HCT116 (cell line): ENCODE data around the gene MTOR. TPM values are rescaled to one million over a fixed set of nuclear protein-coding genes. Genes with fewer than 3 reads are reported as not detected.
"Not testable (repeated sequence)": the region's sequence is repeated elsewhere in the genome, so short reads cannot be mapped to it uniquely, and the experiment has no call there.

Experiments
- ATAC-seq: fragments of 200-7000 bp; cut with Tn5 transposase; 2 replicates; pipeline ENCODE4 v1.9.1; 2020; ENCODE audit warnings: mild to moderate bottlenecking, moderate library complexity
- BruUV-seq: library from RNA; stranded (reverse); fragments of 400-500 nt; replicated peaks from 2 replicates; lab custom pipeline; 2021; lab: Mats Ljungman, UMichigan
- CTCF ChIA-PET: fragments of 300-600 bp; sonication (Branson Sonifier 250); formaldehyde crosslinking; loops from one replicate; lab custom pipeline; 2021; ENCODE audit warnings: antibody characterized with exemption; lab: Charles Lee
- POLR2A ChIA-PET: fragments of 300-600, 350-600 bp; sonication (Branson Sonifier 250); formaldehyde crosslinking; loops from one replicate; lab custom pipeline; 2021; ENCODE audit warnings: antibody characterized with exemption; lab: Charles Lee
- RAD21 ChIA-PET, 2 experiments: fragments of 300-600 bp; sonication (Branson Sonifier 250); formaldehyde crosslinking; loops; one replicate each; lab custom pipeline; 2023; ENCODE audit warnings: low total read pairs in 2 of 2; ENCODE audit not compliant: uncharacterized antibody in 2 of 2, unreplicated experiment in 2 of 2, low non-redundant PET in 1 of 2; lab: Charles Lee
- DNase-seq: peaks from one replicate; pipeline ENCODE4 v3.0.0-alpha.2; 2010; ENCODE audit warnings: low read depth, low spot score
- H2AFZ ChIP-seq: fragments of 200-600 bp; shearing (Covaris generic), sonication (generic); 2 replicates; pipeline ENCODE4 v1.6.1; 2017; ENCODE audit warnings: low read depth, mixed run types, mixed read lengths, antibody characterized with exemption, low read length; ENCODE audit not compliant: poor library complexity, severe bottlenecking
- H3K27ac ChIP-seq: 2 replicates; pipeline ENCODE4 v1.5.1; 2012; ENCODE audit warnings: low read depth, low read length
- H3K27me3 ChIP-seq: fragments of 200-600 bp; sonication (generic); 2 replicates; pipeline ENCODE4 v1.6.1; 2016; ENCODE audit warnings: mixed run types, low read length, mixed read lengths; ENCODE audit not compliant: insufficient read depth
- H3K36me3 ChIP-seq, 2 experiments: fragments of 200-500 bp in 1 of 2; fragments of 200-600 bp in 1 of 2; sonication (Bioruptor generic) in 1 of 2; sonication (generic) in 1 of 2; 2 replicates each; pipeline versions ENCODE4 v1.5.1 to v1.6.1; 2014 to 2016; ENCODE audit warnings: low read length in 2 of 2, inconsistent platforms in 1 of 2, mixed read lengths in 1 of 2, mixed run types in 1 of 2; ENCODE audit not compliant: insufficient read depth in 2 of 2, control insufficient read depth in 1 of 2
- H3K4me1 ChIP-seq, 2 experiments: fragments of 200-600 bp in 1 of 2; sonication (generic) in 1 of 2; 2 replicates each; pipeline versions ENCODE4 v1.5.1 to v1.6.1; 2012 to 2017; ENCODE audit warnings: low read length in 2 of 2, inconsistent platforms in 1 of 2, mild to moderate bottlenecking in 1 of 2, mixed read lengths in 1 of 2, mixed run types in 1 of 2, moderate library complexity in 1 of 2; ENCODE audit not compliant: insufficient read depth in 2 of 2, control insufficient read depth in 1 of 2
- H3K4me2 ChIP-seq: fragments of 200-600 bp; sonication (generic); 2 replicates; pipeline ENCODE4 v1.6.1; 2017; ENCODE audit warnings: mixed run types, low read length, mixed read lengths
- H3K4me3 ChIP-seq, 2 experiments: fragments of 200-600 bp in 1 of 2; sonication (generic) in 1 of 2; replicated peaks in 1 of 2; 2 replicates each; pipeline ENCODE4 v1.5.1; 2011 to 2016; ENCODE audit warnings: low read length in 2 of 2, control low read depth in 1 of 2, low read depth in 1 of 2, mild to moderate bottlenecking in 1 of 2, mixed read lengths in 1 of 2, mixed run types in 1 of 2
- H3K79me2 ChIP-seq: fragments of 200-600 bp; sonication (generic); 2 replicates; pipeline ENCODE4 v1.6.1; 2017; ENCODE audit warnings: mild to moderate bottlenecking, mixed run types, low read length, moderate library complexity, mixed read lengths; ENCODE audit not compliant: insufficient read depth
- H3K9ac ChIP-seq: fragments of 200-600 bp; sonication (generic); 2 replicates; pipeline ENCODE4 v1.6.1; 2016; ENCODE audit warnings: low read length, mixed read lengths
- H3K9me2 ChIP-seq: fragments of 200-600 bp; sonication (generic), shearing (Covaris generic); 2 replicates; pipeline ENCODE4 v1.6.1; 2017; ENCODE audit warnings: mixed run types, mild to moderate bottlenecking, moderate library complexity; ENCODE audit not compliant: insufficient read depth
- H3K9me3 ChIP-seq, 2 experiments: fragments of 200-500 bp in 1 of 2; fragments of 200-600 bp in 1 of 2; sonication (Bioruptor generic) in 1 of 2; sonication (generic) in 1 of 2; 2 replicates each; pipeline ENCODE4 v1.6.1; 2014 to 2017; ENCODE audit warnings: low read length in 2 of 2, mixed read lengths in 2 of 2, inconsistent platforms in 1 of 2, low read depth in 1 of 2, mild to moderate bottlenecking in 1 of 2, mixed run types in 1 of 2, moderate library complexity in 1 of 2; ENCODE audit not compliant: control insufficient read depth in 1 of 2, insufficient read depth in 1 of 2
- H4K20me1 ChIP-seq: fragments of 200-600 bp; sonication (generic), shearing (Covaris generic); 2 replicates; pipeline ENCODE4 v1.6.1; 2017; ENCODE audit warnings: mixed run types, mild to moderate bottlenecking, moderate library complexity; ENCODE audit not compliant: insufficient read depth
- CBX3 ChIP-seq: IDR thresholded peaks from 2 replicates; pipeline ENCODE4 v1.6.1; 2012; ENCODE audit warnings: low read depth
- CTCF ChIP-seq, 3 experiments: fragments of 200-600 bp in 1 of 3; sonication (generic) in 1 of 3; IDR thresholded peaks in 2 of 3; conservative IDR thresholded peaks in 1 of 3; 2 replicates each; pipeline ENCODE4 v1.5.1; 2012 to 2017; ENCODE audit warnings: low read depth in 2 of 3, low read length in 2 of 3, antibody characterized with exemption in 1 of 3, borderline replicate concordance in 1 of 3, control low read depth in 1 of 3, mild to moderate bottlenecking in 1 of 3, mixed read lengths in 1 of 3, mixed run types in 1 of 3, moderate library complexity in 1 of 3; ENCODE audit not compliant: insufficient read depth in 1 of 3
- ELF1 ChIP-seq: IDR thresholded peaks from 2 replicates; pipeline ENCODE4 v1.6.1; 2012; ENCODE audit warnings: low read depth, borderline replicate concordance
- EZH2 ChIP-seq: fragments of 200-600 bp; sonication (generic); IDR thresholded peaks from 2 replicates; pipeline ENCODE4 v1.6.1; 2017; ENCODE audit warnings: antibody characterized with exemption, mixed run types
- MAX ChIP-seq: IDR thresholded peaks from 2 replicates; pipeline ENCODE4 v1.6.1; 2012
- POLR2A ChIP-seq: IDR thresholded peaks from 2 replicates; pipeline ENCODE4 v1.7.0; 2011; ENCODE audit warnings: borderline replicate concordance; ENCODE audit not compliant: insufficient read depth, insufficient read length; ENCODE audit errors: extremely low read depth
- RAD21 ChIP-seq: IDR thresholded peaks from 2 replicates; pipeline ENCODE4 v1.6.1; 2012; ENCODE audit warnings: low read depth, mild to moderate bottlenecking
- SIN3A ChIP-seq: IDR thresholded peaks from 2 replicates; pipeline ENCODE4 v1.6.1; 2012; ENCODE audit warnings: low read depth
- SP1 ChIP-seq: IDR thresholded peaks from 2 replicates; pipeline ENCODE4 v1.6.1; 2012; ENCODE audit warnings: low read depth
- TCF7L2 ChIP-seq: IDR thresholded peaks from 2 replicates; pipeline ENCODE4 v1.7.0; 2011; ENCODE audit warnings: borderline replicate concordance, inconsistent platforms; ENCODE audit not compliant: insufficient read depth, insufficient read length; ENCODE audit errors: extremely low read depth
- ZFX ChIP-seq: fragments of 450-650 bp; IDR thresholded peaks from 2 replicates; pipeline ENCODE4 v1.6.1; 2017
- intact Hi-C: fragments of 100-400 bp; cut with micrococcal nuclease; formaldehyde crosslinking; loops from 2 replicates; pipeline ENCODE4 v1.10.0; 2022
- total RNA-seq: library from RNA; stranded (reverse); gene quantifications from one replicate; pipeline ENCODE4 v1.2.1, GENCODE V29; 2021; ENCODE audit not compliant: unreplicated experiment
- TF ChIP-seq, protein P1 (sequence below): IDR thresholded peaks from 2 replicates; pipeline ENCODE4 v1.6.1; 2012

MTOR gene
- total RNA-seq, 1 experiment from 2014 or later, result 42.2 TPM

GRCh38 chr1:11100806-11101205 lies 161.5 kb downstream of the MTOR start:
- intact Hi-C loops, H3K27me3 ChIP-seq, H2AFZ ChIP-seq, H3K4me3 ChIP-seq, DNase-seq, CTCF ChIA-PET, ATAC-seq, H4K20me1 ChIP-seq, H3K36me3 ChIP-seq, H3K9me3 ChIP-seq, H3K27ac ChIP-seq, H3K4me2 ChIP-seq, RAD21 ChIA-PET, BruUV-seq, POLR2A ChIA-PET, H3K9me2 ChIP-seq, H3K9ac ChIP-seq: not testable (repeated sequence)
- H3K79me2 ChIP-seq, result peaks cover 34% of the 10 kb centered on the region
- H3K4me1 ChIP-seq, result peaks cover 6 to 18% of the 10 kb centered on the region in 2 experiments

- H3K27ac ChIP-seq, result peak overlapping the region; percentile 91
- no peaks in the 10 kb centered on the region; the same call in 1 of the 2 replicates for H4K20me1 ChIP-seq
- ATAC-seq (no peak), DNase-seq (no peak)
- peak overlapping the region; percentile 73 for H3K4me2 ChIP-seq
- no peaks in the 10 kb centered on the region for H3K9me2 ChIP-seq
- peaks cover 37% of the 10 kb centered on the region for H3K79me2 ChIP-seq
- H3K36me3 ChIP-seq, result peaks cover 13 to 14% of the 10 kb centered on the region in 2 experiments; a peak in 3 of 4 replicates
- peak overlapping the region; percentile 95 for H3K9ac ChIP-seq
- no peak for TF ChIP-seq TCF7L2
- TF ChIP-seq, protein P1, sequence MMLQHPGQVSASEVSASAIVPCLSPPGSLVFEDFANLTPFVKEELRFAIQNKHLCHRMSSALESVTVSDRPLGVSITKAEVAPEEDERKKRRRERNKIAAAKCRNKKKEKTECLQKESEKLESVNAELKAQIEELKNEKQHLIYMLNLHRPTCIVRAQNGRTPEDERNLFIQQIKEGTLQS, result no peak
- TF ChIP-seq ELF1, result no peak
- TF ChIP-seq POLR2A, result no peak
- TF ChIP-seq EZH2, result no peak
- TF ChIP-seq RAD21, result no peak
- no peak for TF ChIP-seq SIN3A
- TF ChIP-seq CTCF (IDR thresholded peaks at IDR 0.05 in 2 of 3, conservative IDR thresholded peaks at IDR 0.05 in 1 of 3; ENCODE audit: borderline replicate concordance in 1 of 3, insufficient read depth in 1 of 3, low read depth in 2 of 3, low read length in 2 of 3), result no peak
- TF ChIP-seq SP1, result no peak
- TF ChIP-seq MAX, result no peak
- TF ChIP-seq CBX3, result no peak
- TF ChIP-seq ZFX, result no peak
- ChIA-PET POLR2A (interaction anchor here (1.4 kb wide), 1 partner anchor 163 kb away, joined by 3 read pairs; no protein-coding TSS in a partner anchor), RAD21 (no interaction called here), CTCF (no interaction called here)
- H3K9me3 ChIP-seq, result no peaks in the 10 kb centered on the region
- H3K27me3 ChIP-seq, result no peaks in the 10 kb centered on the region
- BruUV-seq, result TSS peak; percentile 99
- intact Hi-C loops, result no loop called here
- peaks cover 6 to 18% of the 10 kb centered on the region in 2 experiments for H3K4me1 ChIP-seq
- H2AFZ ChIP-seq, result no peak overlapping the region
- peak overlapping the region; percentile 64 to 87 for H3K4me3 ChIP-seq
These were observed 162.2 kb downstream of the MTOR start for GRCh38 chr1:11100149-11100493.
